IMR-90 (cell line): ENCODE data around the gene PCIF1. TPM values are rescaled to one million over a fixed set of nuclear protein-coding genes. Genes with fewer than 3 reads are reported as not detected.

ENCODE experiments used
- ATAC-seq: fragments of 200-7000 bp; cut with Tn5 transposase; 2 replicates; pipeline ENCODE4 v1.9.1; 2020; ENCODE audit warnings: low read depth, mild to moderate bottlenecking, moderate library complexity
- BruUV-seq: library from RNA; stranded (reverse); fragments of 400-500 nt; replicated peaks from 2 replicates; lab custom pipeline; 2021; lab: Mats Ljungman, UMichigan
- CTCF ChIA-PET: fragments of 300-600 bp; formaldehyde crosslinking; extraction: SDS; loops from one replicate; lab custom pipeline; 2021; ENCODE audit warnings: antibody characterized with exemption; lab: Yijun Ruan, JAX
- POLR2A ChIA-PET: fragments of 300-600 bp; sonication (Branson Sonifier 250); formaldehyde crosslinking; loops from one replicate; lab custom pipeline; 2022; ENCODE audit warnings: antibody characterized with exemption; ENCODE audit not compliant: unreplicated experiment; lab: Charles Lee
- DNase-seq: peaks from one replicate; pipeline ENCODE4 v3.0.0; 2013
- H2AFZ ChIP-seq: replicated peaks from 2 replicates; pipeline ENCODE3; 2013; ENCODE audit warnings: low read length, mild to moderate bottlenecking; ENCODE audit not compliant: poor library complexity
- H2AK5ac ChIP-seq: 2 replicates; pipeline ENCODE4 v1.6.1; 2013; ENCODE audit warnings: low read depth, low read length, inconsistent platforms
- H2AK9ac ChIP-seq: replicated peaks from 2 replicates; pipeline ENCODE3; 2013; ENCODE audit warnings: mild to moderate bottlenecking, low read depth, low read length, moderate library complexity; ENCODE audit not compliant: poor library complexity
- H2BK120ac ChIP-seq: 2 replicates; pipeline ENCODE4 v1.6.1; 2013; ENCODE audit warnings: low read depth, low read length, inconsistent platforms
- H2BK15ac ChIP-seq: 3 replicates; pipeline ENCODE4 v1.6.1; 2013; ENCODE audit warnings: low read depth, low read length, inconsistent platforms
- H2BK20ac ChIP-seq: 2 replicates; pipeline ENCODE4 v1.6.1; 2013; ENCODE audit warnings: low read depth, mild to moderate bottlenecking, inconsistent platforms, low read length, moderate library complexity
- H2BK5ac ChIP-seq: 2 replicates; pipeline ENCODE4 v1.6.1; 2013; ENCODE audit warnings: mild to moderate bottlenecking, low read depth, low read length, inconsistent platforms; ENCODE audit not compliant: poor library complexity, severe bottlenecking
- H3K14ac ChIP-seq: replicated peaks from 2 replicates; pipeline ENCODE4 v1.6.1; 2013; ENCODE audit warnings: low read depth, low read length, inconsistent platforms
- H3K18ac ChIP-seq: 2 replicates; pipeline ENCODE4 v1.6.1; 2013; ENCODE audit warnings: low read depth, low read length, control low read depth
- H3K23ac ChIP-seq: 2 replicates; pipeline ENCODE4 v1.6.1; 2013; ENCODE audit warnings: low read depth, low read length, inconsistent platforms
- H3K27ac ChIP-seq: 2 replicates; pipeline ENCODE4 v1.5.1; 2013; ENCODE audit warnings: mild to moderate bottlenecking, control low read depth, low read length; ENCODE audit not compliant: insufficient read depth
- H3K27me3 ChIP-seq: 2 replicates; pipeline ENCODE4 v1.6.1; 2013; ENCODE audit warnings: low read length; ENCODE audit not compliant: control insufficient read depth, insufficient read depth
- H3K36me3 ChIP-seq: 2 replicates; pipeline ENCODE4 v1.6.1; 2013; ENCODE audit warnings: low read length, mixed read lengths; ENCODE audit not compliant: control insufficient read depth, insufficient read depth
- H3K4ac ChIP-seq: 2 replicates; pipeline ENCODE4 v1.6.1; 2013; ENCODE audit warnings: low read depth, low read length, inconsistent platforms
- H3K4me1 ChIP-seq: 2 replicates; pipeline ENCODE4 v1.6.1; 2013; ENCODE audit warnings: low read length, mixed read lengths; ENCODE audit not compliant: control insufficient read depth, insufficient read depth
- H3K4me2 ChIP-seq: 2 replicates; pipeline ENCODE4 v1.6.1; 2013; ENCODE audit warnings: low read depth, mild to moderate bottlenecking, control low read depth, low read length, moderate library complexity
- H3K4me3 ChIP-seq: 2 replicates; pipeline ENCODE4 v1.5.1; 2013; ENCODE audit warnings: low read depth, mild to moderate bottlenecking, control low read depth, low read length, moderate library complexity; ENCODE audit not compliant: insufficient read depth
- H3K56ac ChIP-seq: 2 replicates; pipeline ENCODE4 v1.6.1; 2013; ENCODE audit warnings: low read length, inconsistent platforms; ENCODE audit not compliant: insufficient read depth; ENCODE audit errors: extremely low read depth
- H3K79me1 ChIP-seq, 2 experiments: 2 replicates each; pipeline ENCODE4 v1.6.1; 2013; ENCODE audit warnings: low read length in 2 of 2, inconsistent platforms in 1 of 2, low read depth in 1 of 2
- H3K9ac ChIP-seq: 2 replicates; pipeline ENCODE4 v1.6.1; 2013; ENCODE audit warnings: low read depth, low read length, control low read depth
- H3K9me1 ChIP-seq: 2 replicates; pipeline ENCODE4 v1.6.1; 2013; ENCODE audit warnings: low read length, inconsistent platforms; ENCODE audit not compliant: insufficient read depth
- H3K9me3 ChIP-seq: 2 replicates; pipeline ENCODE4 v1.6.1; 2013; ENCODE audit warnings: low read length; ENCODE audit not compliant: control insufficient read depth, insufficient read depth
- H4K20me1 ChIP-seq: 2 replicates; pipeline ENCODE4 v1.6.1; 2013; ENCODE audit warnings: low read length, inconsistent platforms; ENCODE audit not compliant: insufficient read depth
- H4K5ac ChIP-seq: 2 replicates; pipeline ENCODE4 v1.6.1; 2013; ENCODE audit warnings: mild to moderate bottlenecking, low read depth, low read length, control low read depth
- H4K8ac ChIP-seq, 2 experiments: 2 replicates each; pipeline ENCODE4 v1.6.1; 2013; ENCODE audit warnings: low read depth in 2 of 2, low read length in 2 of 2, control low read depth in 1 of 2, inconsistent platforms in 1 of 2
- H4K91ac ChIP-seq: 2 replicates; pipeline ENCODE4 v1.6.1; 2013; ENCODE audit warnings: low read depth, low read length, inconsistent platforms; ENCODE audit not compliant: insufficient read depth
- BHLHE40 ChIP-seq: fragments of 150-350 bp; IDR thresholded peaks from 2 replicates; pipeline ENCODE4 v1.6.1; 2016; ENCODE audit warnings: mild to moderate bottlenecking, low read depth, low read length
- CEBPB ChIP-seq: IDR thresholded peaks from 2 replicates; pipeline ENCODE4 v1.6.1; 2012; ENCODE audit warnings: low read depth, low read length, improper control_type of control experiment
- CHD1 ChIP-seq: IDR thresholded peaks from 2 replicates; pipeline ENCODE4 v1.6.1; 2012; ENCODE audit warnings: low read depth, low read length, improper control_type of control experiment
- ELK1 ChIP-seq: fragments of 150-350 bp; IDR thresholded peaks from 2 replicates; pipeline ENCODE4 v1.6.1; 2016; ENCODE audit warnings: low read depth, mild to moderate bottlenecking, low read length, moderate library complexity, borderline replicate concordance
- FOS ChIP-seq: fragments of 150-350 bp; IDR thresholded peaks from 2 replicates; pipeline ENCODE4 v1.6.1; 2016; ENCODE audit warnings: low read depth, low read length
- MAFK ChIP-seq: IDR thresholded peaks from 2 replicates; pipeline ENCODE4 v1.6.1; 2012; ENCODE audit warnings: low read depth, low read length, improper control_type of control experiment
- MAZ ChIP-seq: IDR thresholded peaks from 2 replicates; pipeline ENCODE4 v1.6.1; 2012; ENCODE audit warnings: low read depth, mild to moderate bottlenecking, low read length, improper control_type of control experiment, moderate library complexity, borderline replicate concordance
- MXI1 ChIP-seq: IDR thresholded peaks from 2 replicates; pipeline ENCODE4 v1.6.1; 2012; ENCODE audit warnings: low read depth, mild to moderate bottlenecking, low read length, moderate library complexity, borderline replicate concordance
- NFE2L2 ChIP-seq: fragments of 150-350 bp; IDR thresholded peaks from 2 replicates; pipeline ENCODE4 v1.6.1; 2016; ENCODE audit warnings: low read depth, mild to moderate bottlenecking, low read length
- POLR2A ChIP-seq: IDR thresholded peaks from 2 replicates; pipeline ENCODE4 v1.6.1; 2012; ENCODE audit warnings: mild to moderate bottlenecking, low read depth, low read length
- RAD21 ChIP-seq: IDR thresholded peaks from 2 replicates; pipeline ENCODE4 v1.6.1; 2012; ENCODE audit warnings: low read length, improper control_type of control experiment
- RCOR1 ChIP-seq: IDR thresholded peaks from 2 replicates; pipeline ENCODE4 v1.6.1; 2012; ENCODE audit warnings: mild to moderate bottlenecking, low read length, improper control_type of control experiment; ENCODE audit not compliant: insufficient replicate concordance
- RFX5 ChIP-seq: IDR thresholded peaks from 2 replicates; pipeline ENCODE4 v1.8.0; 2012; ENCODE audit warnings: low read depth, mild to moderate bottlenecking, low read length, moderate library complexity
- SMC3 ChIP-seq: fragments of 150-350 bp; IDR thresholded peaks from 2 replicates; pipeline ENCODE4 v1.6.1; 2016; ENCODE audit warnings: low read depth, mild to moderate bottlenecking, antibody characterized with exemption, low read length, moderate library complexity
- WGBS, 2 experiments: methylation state at CpG; one replicate each; pipeline versions ENCODE4 v1.1.5 to v1.1.7; 2013; ENCODE audit warnings: missing lambda C conversion rate in 2 of 2; ENCODE audit not compliant: insufficient read length in 1 of 2; ENCODE audit errors: extremely low coverage in 2 of 2; 5-methylcytosine and 5-hydroxymethylcytosine counted together
- dilution Hi-C: fragments of 300-500 bp; cut with HindIII; formaldehyde crosslinking; loops from one replicate; pipeline ENCODE4 v1.14.3; 2018; ENCODE audit warnings: low sequenced_read_pairs; ENCODE audit not compliant: unreplicated experiment
- in situ Hi-C: fragments of 300-500 bp; cut with MboI; formaldehyde crosslinking; loops from 3 replicates; pipeline ENCODE4 v1.14.3; 2019; ENCODE audit warnings: low sequenced_read_pairs, inconsistent platforms, mixed read lengths
- intact Hi-C: fragments of 100-400 bp; cut with micrococcal nuclease; formaldehyde crosslinking; loops from 2 replicates; pipeline ENCODE4 v1.10.0; 2022
- polyA plus RNA-seq, 3 experiments: library from polyadenylated mRNA; depleted of rRNA; stranded (reverse); fragments of >200 nt; gene quantifications; 2 replicates each; pipeline ENCODE4 v1.2.3, GENCODE V29; 2012; ENCODE audit warnings: low replicate concordance in 1 of 3
- total RNA-seq: library from RNA; depleted of rRNA; stranded (reverse); fragments of >200 nt; gene quantifications from 2 replicates; pipeline ENCODE4 v1.2.3, GENCODE V29; 2012
- TF ChIP-seq, protein P1 (sequence below): fragments of 150-350 bp; IDR thresholded peaks from 2 replicates; pipeline ENCODE4 v1.6.1; 2017; ENCODE audit warnings: mild to moderate bottlenecking, antibody characterized with exemption, low read length, low read depth
- TF ChIP-seq, protein P2 (sequence below): conservative IDR thresholded peaks from 2 replicates; pipeline ENCODE4 v1.5.1; 2012; ENCODE audit warnings: mild to moderate bottlenecking, low read depth, low read length, improper control_type of control experiment

PCIF1 gene
- total and polyA plus RNA-seq, 2 of the 4 experiments (the other 2 are of a cell fraction): 5.4 to 18.3 TPM

DNA sequence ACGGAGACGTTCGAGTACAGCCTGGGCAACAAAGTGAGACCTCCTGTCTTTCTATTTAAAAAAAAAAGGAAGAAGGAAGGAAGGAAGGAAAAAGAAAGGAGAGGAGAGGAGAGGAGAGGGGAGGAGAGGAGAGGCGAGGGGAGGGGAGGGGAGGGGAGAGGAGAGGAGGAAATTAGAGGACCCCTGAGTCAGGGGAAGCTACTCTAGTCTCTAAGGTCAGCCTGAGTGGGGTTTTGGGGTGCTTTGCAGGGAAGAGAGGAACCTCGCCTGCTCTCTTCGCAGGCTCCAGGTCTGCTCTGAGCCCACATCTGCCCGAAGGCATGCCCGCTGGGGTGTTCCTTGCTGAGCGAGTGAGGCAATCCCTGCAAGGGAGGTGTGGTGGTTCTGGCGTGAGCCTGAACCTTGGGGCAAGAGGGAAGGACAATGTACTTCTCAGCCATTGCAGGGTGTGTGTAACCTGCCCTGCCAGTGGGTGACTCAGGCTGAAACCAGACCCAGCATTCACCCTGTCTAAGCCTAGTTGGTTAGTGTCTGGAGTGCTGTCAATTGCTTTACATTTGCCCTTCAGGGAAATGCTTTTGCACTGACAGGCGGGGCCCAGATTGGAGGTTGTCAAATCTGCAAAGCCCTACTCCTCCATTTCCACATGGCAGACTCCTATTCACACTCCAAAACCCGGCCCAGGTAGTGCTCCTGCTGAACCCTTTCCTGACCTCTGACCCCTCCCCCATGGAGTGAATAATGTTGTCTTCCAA is 58.9 kb downstream of the PCIF1 start:
- CTCF ChIA-PET: no interaction called here

More for the DNA sequence above, 58.9 kb downstream of the PCIF1 start:
- H3K27me3 ChIP-seq: peaks cover 25% of the 10 kb centered on the region
- POLR2A ChIA-PET: no interaction called here
- no peak overlapping the region for H4K8ac ChIP-seq
- peak; percentile 33 for DNase-seq
- no peak overlapping the region for H3K4me3 ChIP-seq
- H2AFZ ChIP-seq: no peak overlapping the region
- H2AK5ac ChIP-seq: no peak overlapping the region
- H2BK5ac ChIP-seq: no peak overlapping the region
- no peak overlapping the region for H4K91ac ChIP-seq
- H3K4me1 ChIP-seq: no peaks in the 10 kb centered on the region
- H3K56ac ChIP-seq: no peak overlapping the region
- 80% methylated on average over 1 of the region's 12 CpGs; no CpG with 5 or more reads in 1 of the 2 experiments for WGBS, 2 experiments
- H4K5ac ChIP-seq: no peak overlapping the region
- BruUV-seq: no TSS peak
- H3K23ac ChIP-seq: no peak overlapping the region; the same call in 1 of the 2 replicates
- in situ Hi-C loops: no loop called here
- H3K9me3 ChIP-seq: no peaks in the 10 kb centered on the region
- H3K14ac ChIP-seq: no peak overlapping the region
- H3K4ac ChIP-seq: no peak overlapping the region
- H3K9me1 ChIP-seq: no peaks in the 10 kb centered on the region
- intact Hi-C loops: no loop called here
- no peaks in the 10 kb centered on the region for H3K79me1 ChIP-seq
- H3K18ac ChIP-seq: no peak overlapping the region
- H2BK120ac ChIP-seq: no peak overlapping the region
- no peak overlapping the region for H3K27ac ChIP-seq
- peak; percentile 64 for ATAC-seq
- no peak overlapping the region for H3K4me2 ChIP-seq
- H2BK20ac ChIP-seq: no peak overlapping the region
- no peaks in the 10 kb centered on the region for H3K36me3 ChIP-seq
- dilution Hi-C loops: no loop called here
- H3K9ac ChIP-seq: no peak overlapping the region
- TF ChIP-seq RFX5: no peak
- no peak for TF ChIP-seq MAZ
- no peak for TF ChIP-seq CHD1
- TF ChIP-seq POLR2A: no peak
- no peak for TF ChIP-seq RCOR1
- TF ChIP-seq NFE2L2: no peak
- TF ChIP-seq FOS: no peak
- no peak for TF ChIP-seq CEBPB
- TF ChIP-seq MAFK: no peak
- no peak for TF ChIP-seq BHLHE40
- TF ChIP-seq, protein P1, sequence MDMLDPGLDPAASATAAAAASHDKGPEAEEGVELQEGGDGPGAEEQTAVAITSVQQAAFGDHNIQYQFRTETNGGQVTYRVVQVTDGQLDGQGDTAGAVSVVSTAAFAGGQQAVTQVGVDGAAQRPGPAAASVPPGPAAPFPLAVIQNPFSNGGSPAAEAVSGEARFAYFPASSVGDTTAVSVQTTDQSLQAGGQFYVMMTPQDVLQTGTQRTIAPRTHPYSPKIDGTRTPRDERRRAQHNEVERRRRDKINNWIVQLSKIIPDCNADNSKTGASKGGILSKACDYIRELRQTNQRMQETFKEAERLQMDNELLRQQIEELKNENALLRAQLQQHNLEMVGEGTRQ: no peak
- no peak for TF ChIP-seq MXI1
- no peak for TF ChIP-seq ELK1
- no peak for TF ChIP-seq SMC3
- no peak for TF ChIP-seq RAD21
- TF ChIP-seq, protein P2, sequence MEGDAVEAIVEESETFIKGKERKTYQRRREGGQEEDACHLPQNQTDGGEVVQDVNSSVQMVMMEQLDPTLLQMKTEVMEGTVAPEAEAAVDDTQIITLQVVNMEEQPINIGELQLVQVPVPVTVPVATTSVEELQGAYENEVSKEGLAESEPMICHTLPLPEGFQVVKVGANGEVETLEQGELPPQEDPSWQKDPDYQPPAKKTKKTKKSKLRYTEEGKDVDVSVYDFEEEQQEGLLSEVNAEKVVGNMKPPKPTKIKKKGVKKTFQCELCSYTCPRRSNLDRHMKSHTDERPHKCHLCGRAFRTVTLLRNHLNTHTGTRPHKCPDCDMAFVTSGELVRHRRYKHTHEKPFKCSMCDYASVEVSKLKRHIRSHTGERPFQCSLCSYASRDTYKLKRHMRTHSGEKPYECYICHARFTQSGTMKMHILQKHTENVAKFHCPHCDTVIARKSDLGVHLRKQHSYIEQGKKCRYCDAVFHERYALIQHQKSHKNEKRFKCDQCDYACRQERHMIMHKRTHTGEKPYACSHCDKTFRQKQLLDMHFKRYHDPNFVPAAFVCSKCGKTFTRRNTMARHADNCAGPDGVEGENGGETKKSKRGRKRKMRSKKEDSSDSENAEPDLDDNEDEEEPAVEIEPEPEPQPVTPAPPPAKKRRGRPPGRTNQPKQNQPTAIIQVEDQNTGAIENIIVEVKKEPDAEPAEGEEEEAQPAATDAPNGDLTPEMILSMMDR: no peak
- no peak overlapping the region for H2AK9ac ChIP-seq
- H4K20me1 ChIP-seq: no peaks in the 10 kb centered on the region
- H2BK15ac ChIP-seq: no peak overlapping the region
